MCF 10A (cell line): ENCODE results near the gene METTL16. TPM values are rescaled to one million over a fixed set of nuclear protein-coding genes. Genes with fewer than 3 reads are reported as not detected.
A peak's percentile ranks its signal among the peaks of the same experiment; 100 is the strongest.

Experiments
- BruUV-seq: library from RNA; stranded (reverse); fragments of 400-500 nt; replicated peaks from 2 replicates; lab custom pipeline; 2021; lab: Mats Ljungman, UMichigan
- CTCF ChIA-PET: fragments of 300-600 bp; sonication (Branson Sonifier 250); formaldehyde crosslinking; extraction: SDS; loops from one replicate; lab custom pipeline; 2021; ENCODE audit warnings: antibody characterized with exemption, inconsistent platforms; lab: Yijun Ruan, JAX
- POLR2A ChIA-PET: fragments of 300-600, 350-650 bp; sonication (Branson Sonifier 250); formaldehyde crosslinking; extraction: SDS; loops from one replicate; lab custom pipeline; 2020; ENCODE audit warnings: antibody characterized with exemption, inconsistent platforms; lab: Yijun Ruan, JAX
- DNase-seq: peaks from one replicate; pipeline ENCODE4 v3.0.0-alpha.2; 2018; ENCODE audit not compliant: unreplicated experiment
- H3K27ac Mint-ChIP-seq: one replicate; pipeline ENCODE4 v1.8.0; 2022; ENCODE audit warnings: mild to moderate bottlenecking, low read depth, mixed read lengths; ENCODE audit not compliant: unreplicated experiment
- H3K27me3 Mint-ChIP-seq: one replicate; pipeline ENCODE4 v1.8.0; 2022; ENCODE audit warnings: mixed read lengths; ENCODE audit not compliant: insufficient read depth, unreplicated experiment
- H3K36me3 Mint-ChIP-seq: one replicate; pipeline ENCODE4 v1.8.0; 2022; ENCODE audit warnings: mild to moderate bottlenecking, moderate library complexity, mixed read lengths; ENCODE audit not compliant: insufficient read depth, unreplicated experiment
- H3K4me1 Mint-ChIP-seq: one replicate; pipeline ENCODE4 v1.8.0; 2022; ENCODE audit warnings: mixed read lengths; ENCODE audit not compliant: insufficient read depth, unreplicated experiment
- H3K4me3 Mint-ChIP-seq: one replicate; pipeline ENCODE4 v1.8.0; 2022; ENCODE audit warnings: mild to moderate bottlenecking, moderate library complexity, mixed read lengths; ENCODE audit not compliant: unreplicated experiment
- H3K9me3 Mint-ChIP-seq: one replicate; pipeline ENCODE4 v1.8.0; 2022; ENCODE audit warnings: mixed read lengths; ENCODE audit not compliant: unreplicated experiment
- intact Hi-C: fragments of 100-400 bp; cut with micrococcal nuclease; formaldehyde crosslinking; loops from 2 replicates; pipeline ENCODE4 v1.14.1; 2022
- total RNA-seq: library from RNA; stranded (reverse); gene quantifications from 2 replicates; pipeline ENCODE4 v1.2.3, GENCODE V29; 2022
- TF ChIP-seq, protein P1 (sequence below): fragments of 200-600 bp; IDR thresholded peaks from one replicate; pipeline ENCODE4 v1.8.0; 2022; ENCODE audit warnings: antibody characterized with exemption, mild to moderate bottlenecking; ENCODE audit not compliant: unreplicated experiment

METTL16 gene
- total RNA-seq, 1 experiment from 2014 or later = 41.4 TPM

DNA sequence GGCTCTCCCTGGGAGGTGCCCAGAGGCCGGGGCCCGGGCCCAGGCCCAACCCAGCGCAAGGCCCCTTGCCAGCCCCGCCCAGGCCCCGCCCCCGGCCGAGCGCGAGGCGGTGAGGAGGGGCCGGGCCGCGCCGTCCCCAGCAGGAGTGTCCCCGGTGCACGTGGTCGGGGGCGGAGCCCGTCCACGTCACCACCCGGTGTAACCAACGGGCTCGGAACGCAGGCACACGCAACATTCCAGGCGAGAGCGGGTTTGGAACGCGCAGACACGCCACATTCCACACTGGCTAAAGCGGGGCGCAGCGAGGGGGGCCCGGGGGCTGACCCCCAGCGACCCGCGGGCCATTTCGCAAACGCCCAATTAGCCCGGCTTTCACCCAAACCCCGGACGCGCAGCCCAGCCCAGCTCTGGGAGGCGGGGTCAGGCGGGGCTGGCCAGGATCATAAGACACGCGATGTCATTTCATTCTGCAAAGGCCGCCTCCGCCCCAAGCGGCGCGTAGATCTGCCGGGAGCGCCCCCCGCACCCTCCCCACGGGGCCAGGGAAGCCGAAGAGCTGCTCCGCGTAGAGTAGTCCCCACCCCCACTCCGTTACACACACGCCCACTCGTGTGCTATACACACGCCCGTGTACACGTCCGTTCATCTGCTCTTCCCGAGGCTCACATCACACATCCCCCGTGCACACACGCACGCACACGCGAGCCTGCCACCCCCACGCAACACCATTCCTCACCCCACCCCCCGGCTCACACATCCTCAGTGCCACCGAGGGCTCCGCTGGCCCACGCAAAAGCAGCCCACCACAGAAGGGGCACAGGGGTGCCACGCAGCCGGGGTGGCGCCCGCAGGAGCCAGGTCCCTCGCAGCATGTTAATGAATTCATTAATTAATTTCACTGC is 111.9 kb downstream of the METTL16 start:
- TSS peak; percentile 77 for BruUV-seq
- Mint-ChIP-seq H3K4me1 (peaks cover 31% of the 10 kb centered on the region), H3K9me3 (no peaks in the 10 kb centered on the region), H3K36me3 (peaks cover 6% of the 10 kb centered on the region), H3K27ac (peak overlapping the region; percentile 99), H3K27me3 (no peaks in the 10 kb centered on the region), H3K4me3 (peak overlapping the region; percentile 87)
- ChIA-PET POLR2A (interaction anchor here (0.6 to 3.6 kb wide), 16 partner anchors 7 to 729 kb away, joined by 3 to 27 read pairs (median 5); partner anchors contain the start of genes METTL16, SGSM2 and TSR1), CTCF (interaction anchor here (0.6 to 2.2 kb wide), 3 partner anchors 16 to 36 kb away, joined by 3 to 9 read pairs (median 4); no protein-coding TSS in a partner anchor)
- DNase-seq = peak; percentile 95
- TF ChIP-seq, protein P1, sequence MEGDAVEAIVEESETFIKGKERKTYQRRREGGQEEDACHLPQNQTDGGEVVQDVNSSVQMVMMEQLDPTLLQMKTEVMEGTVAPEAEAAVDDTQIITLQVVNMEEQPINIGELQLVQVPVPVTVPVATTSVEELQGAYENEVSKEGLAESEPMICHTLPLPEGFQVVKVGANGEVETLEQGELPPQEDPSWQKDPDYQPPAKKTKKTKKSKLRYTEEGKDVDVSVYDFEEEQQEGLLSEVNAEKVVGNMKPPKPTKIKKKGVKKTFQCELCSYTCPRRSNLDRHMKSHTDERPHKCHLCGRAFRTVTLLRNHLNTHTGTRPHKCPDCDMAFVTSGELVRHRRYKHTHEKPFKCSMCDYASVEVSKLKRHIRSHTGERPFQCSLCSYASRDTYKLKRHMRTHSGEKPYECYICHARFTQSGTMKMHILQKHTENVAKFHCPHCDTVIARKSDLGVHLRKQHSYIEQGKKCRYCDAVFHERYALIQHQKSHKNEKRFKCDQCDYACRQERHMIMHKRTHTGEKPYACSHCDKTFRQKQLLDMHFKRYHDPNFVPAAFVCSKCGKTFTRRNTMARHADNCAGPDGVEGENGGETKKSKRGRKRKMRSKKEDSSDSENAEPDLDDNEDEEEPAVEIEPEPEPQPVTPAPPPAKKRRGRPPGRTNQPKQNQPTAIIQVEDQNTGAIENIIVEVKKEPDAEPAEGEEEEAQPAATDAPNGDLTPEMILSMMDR = no peak
- intact Hi-C loops = loop anchor here (2.0 kb wide), 1 partner anchor 17 kb away; no protein-coding TSS in a partner anchor

GRCh38 chr17:2398655-2399571 is 112.8 kb downstream of the METTL16 start:
- H3K4me3 Mint-ChIP-seq = peak overlapping the region; percentile 87
- intact Hi-C loops = no loop called here
- ChIA-PET POLR2A (interaction anchor here (0.6 to 3.6 kb wide), 18 partner anchors 8 to 728 kb away, joined by 3 to 27 read pairs (median 4); partner anchors contain the start of genes METTL16, SGSM2 and TSR1), CTCF (interaction anchor here (0.9 to 2.2 kb wide), 2 partner anchors 16 to 17 kb away, joined by 4 to 9 read pairs; no protein-coding TSS in a partner anchor)
- H3K9me3 Mint-ChIP-seq = no peaks in the 10 kb centered on the region
- TF ChIP-seq, protein P1 = no peak
- peak; percentile 84 for DNase-seq
- BruUV-seq = no TSS peak
- peaks cover 6% of the 10 kb centered on the region for H3K36me3 Mint-ChIP-seq
- H3K27me3 Mint-ChIP-seq = no peaks in the 10 kb centered on the region
- peak overlapping the region; percentile 99 for H3K27ac Mint-ChIP-seq
- H3K4me1 Mint-ChIP-seq = peaks cover 24% of the 10 kb centered on the region

- TF ChIP-seq, protein P1 = no peak
- no peaks in the 10 kb centered on the region for H3K9me3 Mint-ChIP-seq
- peaks cover 6% of the 10 kb centered on the region for H3K36me3 Mint-ChIP-seq
- no TSS peak for BruUV-seq
- H3K4me3 Mint-ChIP-seq = peak overlapping the region; percentile 87
- no peak for DNase-seq
- ChIA-PET CTCF (interaction anchor here (2.2 kb wide), 1 partner anchor 18 kb away, joined by 9 read pairs; no protein-coding TSS in a partner anchor), POLR2A (interaction anchor here (0.7 to 3.6 kb wide), 5 partner anchors 9 to 61 kb away, joined by 3 to 27 read pairs (median 10); partner anchors contain the start of genes SGSM2 and TSR1)
- H3K27ac Mint-ChIP-seq = peak overlapping the region; percentile 99
- no peaks in the 10 kb centered on the region for H3K27me3 Mint-ChIP-seq
- intact Hi-C loops = no loop called here
- peaks cover 19% of the 10 kb centered on the region for H3K4me1 Mint-ChIP-seq
These were observed 113.5 kb downstream of the METTL16 start for GRCh38 chr17:2398182-2398581.
